Measurements from ENCODE around the gene SPRR1B. TPM values are rescaled to one million over a fixed set of nuclear protein-coding genes. Genes with fewer than 3 reads are reported as not detected.

SPRR1B gene, protein sequence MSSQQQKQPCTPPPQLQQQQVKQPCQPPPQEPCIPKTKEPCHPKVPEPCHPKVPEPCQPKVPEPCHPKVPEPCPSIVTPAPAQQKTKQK
- total RNA-seq (not detected), polyA plus RNA-seq (not detected)
- long read RNA-seq, donor 1: 0 reads
- long read RNA-seq, donor 2: 0 reads
- long read RNA-seq, donor 3: 0 reads

- intact Hi-C loops (cut with DNase I): no loop called here
- Histone ChIP-seq H3K27ac (no peak within 1 kb of the TSS), H3K4me1 (ENCODE audit: insufficient read depth) (no peaks in the 10 kb centered on the region), H3K27me3 (no peaks in the 10 kb centered on the region), H3K36me3 (no peaks in the 10 kb centered on the region), H3K9me3 (no peaks in the 10 kb centered on the region), H3K4me3 (no peak within 1 kb of the TSS)
- no peak for DNase-seq
- TF ChIP-seq POLR2A (IDR thresholded peaks at IDR 0.05) (no peak), EP300 (IDR thresholded peaks at IDR 0.05) (no peak)
- TF ChIP-seq, protein P1, sequence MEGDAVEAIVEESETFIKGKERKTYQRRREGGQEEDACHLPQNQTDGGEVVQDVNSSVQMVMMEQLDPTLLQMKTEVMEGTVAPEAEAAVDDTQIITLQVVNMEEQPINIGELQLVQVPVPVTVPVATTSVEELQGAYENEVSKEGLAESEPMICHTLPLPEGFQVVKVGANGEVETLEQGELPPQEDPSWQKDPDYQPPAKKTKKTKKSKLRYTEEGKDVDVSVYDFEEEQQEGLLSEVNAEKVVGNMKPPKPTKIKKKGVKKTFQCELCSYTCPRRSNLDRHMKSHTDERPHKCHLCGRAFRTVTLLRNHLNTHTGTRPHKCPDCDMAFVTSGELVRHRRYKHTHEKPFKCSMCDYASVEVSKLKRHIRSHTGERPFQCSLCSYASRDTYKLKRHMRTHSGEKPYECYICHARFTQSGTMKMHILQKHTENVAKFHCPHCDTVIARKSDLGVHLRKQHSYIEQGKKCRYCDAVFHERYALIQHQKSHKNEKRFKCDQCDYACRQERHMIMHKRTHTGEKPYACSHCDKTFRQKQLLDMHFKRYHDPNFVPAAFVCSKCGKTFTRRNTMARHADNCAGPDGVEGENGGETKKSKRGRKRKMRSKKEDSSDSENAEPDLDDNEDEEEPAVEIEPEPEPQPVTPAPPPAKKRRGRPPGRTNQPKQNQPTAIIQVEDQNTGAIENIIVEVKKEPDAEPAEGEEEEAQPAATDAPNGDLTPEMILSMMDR (IDR thresholded peaks at IDR 0.05): no peak
These were observed at the start of gene SPRR1B for GRCh38 chr1:153030895-153031294. Gene SPRR1B, plus strand, starts transcription at chr1:153031203. Its CDS starts 1,143 bp downstream, at chr1:153032346.

GRCh38 chr1:152982076-152982475, 48.9 kb upstream of the SPRR1B start:
- no peaks in the 10 kb centered on the region for H3K9me3 ChIP-seq
- H3K4me1 ChIP-seq (ENCODE audit: insufficient read depth): no peaks in the 10 kb centered on the region
- TF ChIP-seq, protein P1 (IDR thresholded peaks at IDR 0.05): no peak
- TF ChIP-seq POLR2A (IDR thresholded peaks at IDR 0.05) (no peak), EP300 (IDR thresholded peaks at IDR 0.05) (no peak)
- WGBS, 3 donors: 59 to 84% (median 79%) methylated on average over 4 of the region's 4 CpGs
- no peak overlapping the region for H3K27ac ChIP-seq
- H3K36me3 ChIP-seq: no peaks in the 10 kb centered on the region
- no peaks in the 10 kb centered on the region for H3K27me3 ChIP-seq
- intact Hi-C loops (cut with DNase I): no loop called here
- H3K4me3 ChIP-seq: no peak overlapping the region
- DNase-seq: no peak

GRCh38 chr1:152983234-152983633, 47.8 kb upstream of the SPRR1B start:
- no peaks in the 10 kb centered on the region for H3K36me3 ChIP-seq
- intact Hi-C loops (cut with DNase I): no loop called here
- no peaks in the 10 kb centered on the region for H3K4me1 ChIP-seq (ENCODE audit: insufficient read depth)
- H3K27ac ChIP-seq: no peak overlapping the region
- no peak overlapping the region for H3K4me3 ChIP-seq
- TF ChIP-seq POLR2A (IDR thresholded peaks at IDR 0.05): no peak
- no peak for TF ChIP-seq EP300 (IDR thresholded peaks at IDR 0.05)
- TF ChIP-seq, protein P1 (IDR thresholded peaks at IDR 0.05): no peak
- no peaks in the 10 kb centered on the region for H3K9me3 ChIP-seq
- DNase-seq: no peak
- H3K27me3 ChIP-seq: no peaks in the 10 kb centered on the region

DNA sequence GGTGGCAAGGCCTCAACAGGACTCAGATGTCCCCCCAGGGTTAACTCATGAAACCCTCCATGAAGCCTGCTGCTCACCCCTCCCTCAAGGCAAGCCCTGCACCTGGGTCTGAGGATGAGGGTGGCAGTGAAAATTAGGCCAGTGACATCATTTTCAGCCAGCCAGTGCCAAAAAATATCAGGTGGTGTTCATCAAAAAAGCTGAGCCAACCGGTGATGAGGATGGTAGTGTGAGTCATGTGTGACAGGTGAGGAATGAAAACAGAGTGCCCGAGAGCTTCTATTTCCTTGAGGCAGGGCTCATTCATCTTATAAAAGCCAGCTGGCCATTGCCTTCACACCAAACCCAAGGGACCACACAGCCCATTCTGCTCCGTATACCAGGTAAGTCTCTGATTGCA, 47.3 kb upstream of the SPRR1B start, which contains the start of gene SPRR1A:
TSS of gene SPRR1A (plus strand) at position 339 of the 400 bp plus-strand sequence. CDS start 1,150 bp downstream, outside the sequence.
- no peak for DNase-seq
- H3K27me3 ChIP-seq: no peaks in the 10 kb centered on the region
- H3K27ac ChIP-seq: no peak within 1 kb of the TSS
- no peaks in the 10 kb centered on the region for H3K9me3 ChIP-seq
- intact Hi-C loops (cut with DNase I): no loop called here
- WGBS, 3 donors: 78 to 80% (median 78%) methylated on average over 3 of the region's 3 CpGs
- no peak within 1 kb of the TSS for H3K4me3 ChIP-seq
- H3K36me3 ChIP-seq: no peaks in the 10 kb centered on the region
- H3K4me1 ChIP-seq (ENCODE audit: insufficient read depth): no peaks in the 10 kb centered on the region
- no peak for TF ChIP-seq POLR2A (IDR thresholded peaks at IDR 0.05)
- TF ChIP-seq, protein P1 (IDR thresholded peaks at IDR 0.05): no peak
- TF ChIP-seq EP300 (IDR thresholded peaks at IDR 0.05): no peak
